Adrenal gland (tissue), 5 donors: ENCODE data around the gene ABCD1.

Source experiments
- CTCF ChIP-seq, 6 experiments: fragments of 450-650 bp in 4 of 6; fragments of 200-600 bp in 2 of 6; sonication (generic) in 1 of 6; IDR thresholded peaks; 1 replicate in 5 of 6; 2 replicates in 1 of 6; pipeline versions ENCODE4 v1.5.1 to v1.8.0; 2016 to 2021; ENCODE audit warnings: antibody characterized with exemption in 6 of 6, mild to moderate bottlenecking in 2 of 6, moderate library complexity in 1 of 6
- POLR2A ChIP-seq, 2 donors: fragments of 450-650 bp; IDR thresholded peaks; one replicate each; pipeline ENCODE4 v1.6.1; 2017; ENCODE audit warnings: antibody characterized with exemption in 2 of 2, mild to moderate bottlenecking in 2 of 2, moderate library complexity in 1 of 2
- donor health status: DM: no; HTN: no; CAD: no.

- TF ChIP-seq POLR2A (IDR thresholded peaks at IDR 0.05) (no peak), CTCF (IDR thresholded peaks at IDR 0.05) (no peak)
These were observed 31.2 kb upstream of the ABCD1 start for GRCh38 chrX:153693216-153694086.
